ENCODE results near the gene NRXN3.

The NRXN3 gene

DNA sequence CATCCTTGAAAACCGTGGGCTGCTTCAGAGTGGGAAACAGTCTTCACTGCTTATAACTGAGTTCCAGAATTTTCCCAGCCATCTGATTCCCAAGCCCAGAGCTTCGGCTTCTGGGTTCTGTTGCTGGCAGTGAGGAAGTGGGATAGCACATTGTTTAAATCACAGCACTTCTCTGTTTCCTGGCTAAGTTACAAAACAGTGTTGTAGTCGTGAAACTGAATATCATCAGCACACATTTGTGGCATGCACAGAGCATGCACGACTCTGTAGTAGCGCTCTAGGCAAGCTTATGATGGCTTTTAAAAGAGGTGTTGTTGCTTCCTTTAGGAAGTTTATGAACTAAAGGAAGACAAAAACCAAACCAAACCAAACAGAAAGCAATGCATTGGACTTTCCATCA, 1005.5 kb downstream of the NRXN3 start:
- in situ Hi-C loops (cut with MboI; ENCODE audit: low sequenced_read_pairs) = no loop called here

DNA sequence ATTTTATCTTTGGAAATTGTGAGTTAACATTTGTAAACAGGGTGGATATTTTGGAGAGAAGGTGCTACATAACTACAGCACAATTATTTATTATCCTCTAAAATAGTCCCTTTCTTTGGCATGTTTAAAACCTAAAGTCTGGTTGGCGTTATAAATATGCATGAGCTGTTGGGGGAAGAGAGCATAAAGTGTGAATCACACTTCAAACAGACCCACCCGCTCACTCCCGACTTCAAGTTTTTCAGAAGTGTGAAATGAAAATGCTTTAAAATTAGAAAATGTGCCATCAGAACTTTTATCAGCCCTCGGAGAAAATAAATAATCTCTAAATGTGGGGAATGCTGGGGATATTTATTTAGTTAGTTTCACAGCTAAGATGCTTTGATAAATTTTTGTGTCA, 1006.9 kb downstream of the NRXN3 start:
- in situ Hi-C loops (cut with MboI; ENCODE audit: low sequenced_read_pairs) = no loop called here

DNA sequence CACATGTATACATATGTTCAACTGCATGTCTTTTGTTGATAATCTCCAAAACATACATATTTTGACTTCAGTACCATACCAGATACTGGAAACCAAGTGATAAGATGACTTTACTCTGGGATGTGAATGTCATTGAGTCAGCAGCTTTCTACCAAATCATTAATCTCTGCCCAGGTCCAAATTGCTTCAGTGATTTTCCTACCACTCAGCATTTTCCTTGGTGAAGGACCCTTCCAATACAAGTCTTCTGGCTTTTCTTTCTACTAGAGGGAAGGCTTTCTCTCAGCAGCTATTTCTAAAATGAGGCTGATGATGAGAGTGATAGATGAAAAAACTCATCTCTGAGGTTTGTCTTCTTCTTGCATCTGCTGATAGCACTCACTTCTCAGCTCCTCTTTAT, 1008.5 kb downstream of the NRXN3 start:
- in situ Hi-C loops (cut with MboI; ENCODE audit: low sequenced_read_pairs) = no loop called here

DNA sequence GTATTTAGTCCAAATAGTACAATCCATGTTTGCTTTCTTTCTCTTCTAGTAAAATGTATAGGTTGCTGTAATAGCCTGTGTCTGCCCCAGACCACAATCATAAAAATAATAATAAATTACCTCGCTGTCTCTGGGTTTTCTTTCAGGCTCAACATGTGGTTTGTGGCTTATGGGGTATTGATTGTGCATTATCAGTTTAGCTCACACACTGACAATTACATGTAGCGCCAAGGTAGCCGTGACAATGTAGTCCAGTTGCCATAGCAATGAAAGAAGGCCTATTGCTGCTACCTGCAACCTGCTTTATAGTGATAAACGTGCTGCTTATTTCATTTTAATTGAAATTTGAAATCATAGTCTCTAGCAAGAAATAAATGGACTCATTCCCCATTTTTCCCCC, 1009.8 kb downstream of the NRXN3 start:
- in situ Hi-C loops (cut with MboI; ENCODE audit: low sequenced_read_pairs) = no loop called here

DNA sequence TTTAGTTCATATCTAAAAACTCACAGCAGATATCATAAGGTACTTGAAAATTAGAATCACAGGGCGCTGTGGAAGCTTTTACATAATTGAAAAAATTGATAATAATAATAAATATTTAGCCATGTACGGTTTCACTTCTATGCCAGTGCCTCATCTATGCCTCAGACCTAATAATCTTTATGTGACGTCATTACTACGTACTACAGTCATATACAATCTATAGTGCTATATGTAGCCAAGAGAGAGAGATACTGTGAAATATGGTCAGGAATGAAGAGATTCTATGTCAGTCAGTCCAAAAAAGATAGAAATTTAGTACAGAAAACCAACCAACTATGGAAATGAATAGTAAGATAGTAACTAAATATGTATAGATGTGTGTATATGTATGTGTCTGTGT, 1010.5 kb downstream of the NRXN3 start:
- in situ Hi-C loops (cut with MboI; ENCODE audit: low sequenced_read_pairs) = no loop called here

DNA sequence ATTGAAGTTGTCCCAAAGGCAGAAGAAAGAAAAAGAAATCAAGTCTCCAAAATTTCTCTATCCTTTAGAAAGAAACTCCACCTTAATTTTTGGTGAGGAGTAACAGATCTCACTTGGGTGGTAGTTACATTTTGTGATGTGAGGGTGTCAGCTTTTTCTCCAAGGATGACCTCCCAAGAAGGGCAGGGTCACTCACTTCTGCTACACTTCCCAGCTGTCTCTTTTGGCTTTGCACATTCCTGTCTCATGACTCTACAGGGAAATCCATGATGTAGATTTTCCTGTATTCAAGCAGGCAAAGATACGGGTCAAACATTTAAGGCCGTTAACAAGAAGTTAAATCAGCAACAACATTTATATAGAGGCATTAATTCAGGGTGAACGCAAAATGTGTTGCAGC, 1016.4 kb downstream of the NRXN3 start:
- in situ Hi-C loops (cut with MboI; ENCODE audit: low sequenced_read_pairs) = no loop called here

DNA sequence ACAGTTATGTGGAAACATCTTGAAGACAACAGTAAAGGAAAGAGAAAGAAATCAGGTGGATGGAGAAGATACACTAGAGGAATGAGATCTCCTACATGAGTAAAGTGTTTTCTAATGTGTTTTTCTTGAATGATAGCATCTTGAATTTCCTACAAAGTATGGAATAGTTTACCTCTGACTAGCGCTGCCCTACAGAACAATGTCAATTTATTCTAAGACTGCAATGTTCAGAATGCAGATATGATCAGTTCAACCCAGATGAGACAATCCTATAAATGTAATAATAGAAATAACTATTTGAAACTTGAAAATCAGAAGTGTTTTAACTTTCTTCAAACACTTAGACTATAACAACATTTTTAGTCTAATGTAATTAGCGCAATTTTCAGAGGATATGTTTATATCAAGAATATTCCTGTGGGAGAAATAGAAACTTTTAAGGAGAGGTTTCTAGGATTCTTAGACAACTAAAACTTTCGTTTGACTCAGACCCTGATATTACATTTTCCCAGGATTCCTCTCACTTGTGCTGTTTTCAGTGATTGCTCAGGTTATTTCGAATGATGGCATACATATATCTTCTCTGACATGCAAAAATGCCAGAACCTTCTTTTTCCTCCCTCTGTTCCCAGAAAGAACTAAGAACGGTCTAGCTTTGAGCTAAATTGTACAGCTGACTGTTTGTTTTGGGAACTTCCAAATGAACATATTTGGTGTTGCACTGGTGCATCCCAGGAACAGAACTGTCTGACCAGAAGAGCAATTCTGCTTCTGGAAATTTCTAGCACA, 1023.7 kb downstream of the NRXN3 start:
- in situ Hi-C loops (cut with MboI; ENCODE audit: low sequenced_read_pairs) = no loop called here

DNA sequence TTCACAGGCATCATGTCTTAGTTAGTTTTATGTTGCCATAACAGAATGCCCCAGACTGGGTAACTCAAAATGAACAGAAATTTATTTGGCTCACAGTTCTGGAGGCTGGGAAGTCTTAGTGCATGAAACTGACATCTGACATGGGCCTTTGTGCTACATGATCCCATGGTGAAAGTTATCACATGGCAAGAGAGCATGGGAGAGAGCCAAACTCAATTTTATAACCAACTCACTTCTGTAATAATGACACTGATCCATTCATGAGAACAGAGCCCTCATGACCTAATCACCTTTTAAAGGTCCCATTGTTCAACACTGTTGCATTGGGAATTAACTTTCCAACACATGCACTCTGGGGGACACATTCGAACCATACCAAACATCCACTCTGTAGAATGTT, 1026.0 kb downstream of the NRXN3 start:
- in situ Hi-C loops (cut with MboI; ENCODE audit: low sequenced_read_pairs) = no loop called here

DNA sequence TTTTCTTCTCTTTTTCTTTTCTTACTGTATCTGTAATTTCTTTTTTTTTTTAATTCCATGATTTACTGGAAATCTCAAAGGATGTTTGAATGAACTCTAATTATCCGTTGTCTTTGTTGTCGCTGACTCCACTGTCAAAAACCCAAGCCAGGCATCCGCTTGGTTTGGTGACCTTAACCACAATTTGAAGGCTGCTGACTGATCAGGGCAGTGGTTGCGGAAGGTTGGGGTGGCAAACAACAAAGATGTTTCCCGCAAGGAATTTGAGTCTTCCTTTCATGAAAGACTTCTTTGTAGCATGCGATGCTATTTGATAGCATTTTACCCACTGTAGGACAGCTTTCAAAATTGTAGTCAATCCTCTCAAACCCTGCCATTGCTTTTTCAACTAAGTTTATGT, 1027.3 kb downstream of the NRXN3 start:
- in situ Hi-C loops (cut with MboI; ENCODE audit: low sequenced_read_pairs) = no loop called here

DNA sequence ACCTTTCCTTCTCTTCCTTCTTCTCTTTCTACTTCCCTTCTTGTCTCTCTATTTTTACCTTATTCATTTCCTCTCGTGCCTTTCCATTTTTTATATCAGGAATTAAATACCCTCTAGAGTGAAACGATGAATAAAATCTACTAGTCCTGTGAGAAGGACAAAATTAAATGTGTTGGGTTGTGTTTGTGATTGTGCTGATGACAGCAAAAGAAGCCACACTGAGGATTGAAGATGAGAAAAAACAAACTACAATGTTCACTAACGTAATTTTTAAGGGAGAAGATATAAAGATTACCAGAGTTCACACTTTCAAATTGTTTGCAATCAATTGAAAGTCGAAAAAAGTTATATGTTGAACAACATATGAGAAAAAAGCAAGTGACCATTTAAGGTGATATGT, 1029.0 kb downstream of the NRXN3 start:
- in situ Hi-C loops (cut with MboI; ENCODE audit: low sequenced_read_pairs) = no loop called here

DNA sequence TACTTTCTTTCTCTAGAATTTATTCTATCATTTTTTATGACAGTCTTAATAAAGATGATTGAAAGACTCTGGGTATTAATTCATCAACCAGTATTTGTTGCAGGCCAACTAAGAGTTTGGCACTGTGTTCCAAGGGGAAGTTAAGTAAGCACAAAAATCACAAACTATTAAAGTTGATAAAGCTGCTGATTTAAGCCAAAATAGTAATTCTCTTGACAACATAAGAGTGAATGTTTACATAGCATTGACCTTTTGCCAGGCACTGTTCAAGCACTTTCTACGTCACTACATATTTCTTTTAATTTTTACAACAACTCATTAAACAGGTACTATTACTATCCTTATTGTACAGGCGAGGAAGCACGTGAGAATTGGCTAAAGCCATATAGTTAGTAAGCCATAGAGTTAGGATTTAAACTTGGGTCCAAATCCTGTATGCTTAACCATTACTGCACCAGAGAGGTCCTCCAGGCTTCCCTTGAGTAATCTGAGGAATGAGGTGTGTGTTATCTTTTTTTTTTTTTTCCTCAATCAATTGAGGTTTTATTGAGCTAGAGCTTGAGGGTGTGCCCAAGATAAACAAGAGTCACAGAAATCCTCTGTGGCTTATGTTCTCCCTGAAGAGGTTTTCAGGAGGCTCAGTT, 1031.5 kb downstream of the NRXN3 start:
- in situ Hi-C loops (cut with MboI; ENCODE audit: low sequenced_read_pairs) = no loop called here

DNA sequence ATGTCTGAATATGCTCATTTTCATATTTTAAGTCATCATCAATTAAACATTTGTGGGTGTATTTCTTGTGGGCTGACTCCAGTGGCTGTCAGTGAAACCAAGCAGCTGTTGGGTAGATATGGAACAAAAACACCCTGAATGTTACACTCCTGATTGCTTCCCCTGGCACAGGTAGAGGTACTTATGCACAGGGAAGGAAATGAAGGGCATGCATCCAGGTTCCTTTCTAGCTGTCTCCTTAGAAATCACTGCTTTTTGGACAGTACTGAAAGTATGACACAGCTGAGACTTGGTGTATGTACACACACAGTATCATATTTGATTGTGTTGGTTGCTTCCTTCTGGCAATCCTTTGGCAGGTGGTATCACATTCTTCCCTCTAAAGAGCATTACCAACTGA, 1034.4 kb downstream of the NRXN3 start:
- in situ Hi-C loops (cut with MboI; ENCODE audit: low sequenced_read_pairs) = no loop called here

DNA sequence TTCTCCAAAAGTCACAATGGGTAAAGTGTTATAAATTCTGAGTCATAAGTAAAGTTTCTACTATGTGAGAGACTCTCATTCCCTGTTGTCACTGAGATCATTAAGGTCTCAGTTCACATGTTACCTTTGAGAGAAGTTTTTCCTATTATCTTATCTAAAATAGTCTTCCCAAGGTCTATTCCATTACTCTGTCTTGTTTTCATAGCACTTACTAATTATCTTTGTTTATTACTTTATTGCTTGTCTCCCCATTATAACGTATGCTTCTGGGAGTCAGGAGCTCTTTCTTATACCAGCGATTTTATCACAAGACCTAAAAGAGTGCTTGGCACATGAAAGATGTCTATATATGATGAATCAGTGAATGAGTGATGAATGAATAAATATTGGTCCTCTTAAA, 1039.2 kb downstream of the NRXN3 start:
- in situ Hi-C loops (cut with MboI; ENCODE audit: low sequenced_read_pairs) = no loop called here

DNA sequence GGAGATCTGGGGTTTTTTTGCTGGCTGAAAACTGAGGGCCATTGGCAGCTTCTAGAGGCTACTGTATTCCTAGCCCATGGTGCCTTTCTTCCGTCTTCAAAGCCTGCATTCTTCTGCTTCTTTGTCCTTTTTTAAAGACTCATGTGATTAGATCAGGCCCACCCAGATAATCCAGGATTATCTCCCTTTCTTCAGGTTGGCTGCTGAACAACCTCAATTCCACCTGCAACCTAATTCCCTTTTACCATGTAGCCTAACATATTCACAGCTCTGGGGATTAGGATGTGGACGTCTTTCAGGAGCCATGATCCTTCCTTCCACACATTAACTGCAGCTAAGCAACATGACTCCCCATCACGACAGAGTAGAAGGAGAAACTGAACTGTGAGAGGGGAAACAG, 1055.6 kb downstream of the NRXN3 start:
- in situ Hi-C loops (cut with MboI; ENCODE audit: low sequenced_read_pairs) = no loop called here

DNA sequence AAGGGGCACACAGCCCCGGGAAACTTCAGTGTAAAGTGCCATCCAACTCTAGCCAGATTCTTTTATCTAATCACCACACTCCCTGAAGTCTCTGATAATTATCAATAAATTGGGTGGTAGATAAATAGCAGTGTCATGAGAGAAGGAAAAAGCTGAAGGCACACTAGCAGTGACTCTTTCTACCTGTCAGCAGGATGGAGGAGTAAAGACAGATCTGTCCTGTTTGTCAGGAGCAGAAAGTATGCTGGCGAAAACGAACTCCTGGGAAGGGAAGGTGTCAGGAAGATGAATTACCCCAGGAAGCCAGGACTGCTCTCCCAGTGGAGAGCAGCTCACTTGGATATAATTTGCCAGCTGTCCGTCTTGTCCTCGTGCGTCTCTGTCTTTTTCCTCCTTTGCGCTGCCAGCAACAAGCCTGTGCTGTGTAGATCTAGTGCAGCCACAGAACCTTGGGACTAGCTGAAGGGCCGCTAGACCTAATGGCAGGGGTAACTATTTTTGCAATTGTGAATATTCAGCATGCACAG, 1059.3 kb downstream of the NRXN3 start:
- in situ Hi-C loops (cut with MboI; ENCODE audit: low sequenced_read_pairs) = no loop called here

DNA sequence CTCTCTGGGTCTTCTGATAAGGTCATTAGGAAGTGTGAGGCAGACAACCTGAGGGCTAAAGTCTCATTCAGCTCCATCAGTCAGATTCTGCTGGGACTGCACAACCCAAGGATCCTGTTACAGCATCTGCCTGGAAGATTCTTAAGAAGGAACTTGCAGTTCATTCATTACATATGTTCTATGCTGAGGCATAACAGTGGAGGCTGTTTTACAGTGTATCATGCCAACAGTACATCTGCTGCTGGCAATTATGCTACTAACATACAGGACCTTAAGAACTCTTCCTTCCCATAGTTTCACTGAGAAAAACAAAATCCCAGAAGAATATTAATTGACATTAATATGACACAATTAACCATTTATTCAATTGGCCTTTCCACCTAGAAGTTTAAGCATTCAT, 1072.5 kb downstream of the NRXN3 start:
- in situ Hi-C loops (cut with MboI; ENCODE audit: low sequenced_read_pairs) = no loop called here

DNA sequence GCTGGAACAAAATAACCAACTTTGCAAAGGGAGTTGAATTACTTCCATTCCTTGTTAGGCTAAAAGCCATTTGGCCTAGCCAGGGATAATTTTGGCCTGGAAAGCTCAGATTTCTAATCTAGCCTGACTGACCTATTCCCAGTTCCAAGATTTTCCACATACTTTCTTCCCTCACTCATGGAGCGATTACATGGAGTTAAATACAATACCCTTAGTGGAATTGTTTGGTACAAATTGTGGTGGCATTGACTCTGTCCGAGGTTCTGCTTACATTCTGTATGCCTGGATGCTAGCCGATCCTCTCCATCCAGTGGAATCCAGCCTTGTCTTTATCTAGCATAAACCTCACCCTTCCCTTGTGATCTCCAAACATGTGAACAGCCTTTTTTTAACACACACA, 1076.0 kb downstream of the NRXN3 start:
- in situ Hi-C loops (cut with MboI; ENCODE audit: low sequenced_read_pairs) = no loop called here

DNA sequence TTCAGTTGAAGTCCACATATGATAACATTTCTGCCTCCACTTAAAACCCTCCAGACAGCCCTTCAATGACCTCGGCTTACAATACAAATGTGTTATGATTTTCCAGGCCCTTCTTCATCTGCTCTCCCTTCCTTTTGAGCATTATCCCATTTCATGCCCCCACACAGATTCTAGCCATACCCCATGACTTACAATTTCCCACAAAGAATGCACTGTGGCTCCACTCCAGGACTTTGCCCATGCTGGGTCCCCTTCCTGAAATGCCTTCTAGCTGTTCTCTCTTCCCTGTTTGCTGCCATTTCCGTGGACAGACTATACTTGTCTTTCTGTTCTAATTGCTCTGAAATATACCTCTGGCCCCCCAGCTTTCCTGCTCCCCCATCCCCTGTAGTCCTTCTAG, 1078.0 kb downstream of the NRXN3 start:
- in situ Hi-C loops (cut with MboI; ENCODE audit: low sequenced_read_pairs) = no loop called here

DNA sequence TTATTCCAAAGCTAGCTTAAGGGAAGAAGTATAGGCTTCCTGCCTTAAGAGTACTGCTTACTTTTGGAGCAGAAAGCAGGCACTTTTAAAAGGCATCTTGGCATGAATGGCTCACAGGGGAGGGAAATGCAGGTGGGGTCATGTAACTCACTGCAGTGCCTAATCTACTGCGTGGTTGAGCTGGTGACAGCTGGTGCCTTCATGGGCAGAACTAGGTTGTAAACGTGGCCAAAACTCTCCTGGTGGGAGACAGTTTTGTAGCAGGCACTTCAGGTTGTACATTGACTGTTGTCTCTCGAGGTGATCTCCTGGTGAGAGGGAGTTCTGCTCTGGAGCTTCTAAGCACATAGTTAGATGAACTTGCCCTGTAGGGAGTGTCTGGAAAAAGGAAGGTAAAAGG, 1078.6 kb downstream of the NRXN3 start:
- in situ Hi-C loops (cut with MboI; ENCODE audit: low sequenced_read_pairs) = no loop called here

DNA sequence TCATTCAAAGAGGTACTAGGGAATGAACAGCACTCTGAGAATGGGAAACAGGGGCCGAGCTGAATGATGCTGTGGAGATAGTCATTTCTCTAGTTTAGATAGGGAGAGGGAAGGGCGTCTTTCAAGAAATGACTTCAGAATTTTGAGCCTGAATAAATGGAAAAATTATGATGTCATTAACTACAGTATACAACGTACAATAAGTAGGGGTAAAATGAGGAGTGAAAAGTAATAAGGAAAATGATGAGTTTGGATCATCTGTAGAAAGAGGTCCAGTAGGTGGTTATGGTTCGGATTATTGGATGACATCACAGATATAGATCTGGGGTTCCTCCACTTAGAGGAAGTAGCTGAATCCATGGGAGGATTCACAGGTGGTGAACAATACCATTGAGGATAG, 1081.1 kb downstream of the NRXN3 start:
- in situ Hi-C loops (cut with MboI; ENCODE audit: low sequenced_read_pairs) = no loop called here

DNA sequence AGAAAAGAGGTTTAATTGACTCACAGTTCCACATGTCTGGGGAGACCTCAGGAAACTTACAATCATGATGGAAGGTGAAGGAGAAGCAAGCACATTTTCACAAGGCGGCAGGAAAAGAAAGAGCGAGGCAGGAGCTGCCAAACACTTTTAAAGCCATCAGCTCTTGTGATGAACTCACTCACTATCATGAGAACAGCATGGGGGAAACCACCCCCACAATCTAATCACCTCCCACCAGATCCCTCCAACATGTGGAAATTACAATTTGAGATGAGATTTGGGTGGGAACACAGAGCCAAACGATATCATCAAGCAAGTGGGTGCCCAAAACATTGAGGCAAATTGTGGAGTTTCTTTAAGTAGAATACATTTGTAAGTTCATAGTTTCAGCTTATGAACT, 1083.4 kb downstream of the NRXN3 start:
- in situ Hi-C loops (cut with MboI; ENCODE audit: low sequenced_read_pairs) = no loop called here

DNA sequence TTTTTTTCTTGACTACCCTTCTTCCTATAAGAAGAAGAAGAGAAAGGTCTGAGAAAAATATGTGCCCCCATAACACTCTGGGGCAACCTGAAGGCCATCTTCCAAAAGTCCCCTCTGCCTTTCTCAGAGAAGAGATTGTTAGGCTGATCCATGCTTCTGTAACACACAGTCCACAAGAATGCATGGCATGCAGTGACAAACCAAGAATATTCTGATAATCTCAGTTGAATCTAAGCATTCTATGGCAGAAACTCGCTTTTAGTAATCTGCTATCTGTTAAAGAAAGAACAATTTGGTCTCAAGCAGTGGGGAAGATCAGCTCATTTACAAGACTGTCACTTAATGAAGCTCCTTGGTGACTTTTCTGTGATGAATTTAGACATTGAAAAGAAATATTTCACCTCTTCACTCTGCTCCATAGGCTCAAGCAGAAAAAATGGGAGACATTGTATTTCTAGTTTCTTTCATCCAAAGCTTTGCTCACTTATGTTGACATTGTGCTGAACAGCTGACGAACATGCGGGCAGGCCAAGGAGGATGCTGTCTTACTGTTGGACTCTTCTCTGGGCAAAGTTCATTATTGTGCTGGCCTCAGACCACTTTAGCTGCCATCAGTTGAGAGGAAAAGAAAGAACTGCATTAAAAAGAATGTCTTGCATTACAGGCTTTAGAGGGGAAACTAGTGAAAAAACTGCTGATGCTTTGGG, 1084.0 kb downstream of the NRXN3 start:
- in situ Hi-C loops (cut with MboI; ENCODE audit: low sequenced_read_pairs) = no loop called here

All from HL-60/S4 treated with retinoic acid at 250 ng/mL for 4 days and 3 days (cell line).